Fibroblast of villous mesenchyme (primary cell): ENCODE results near the gene GET4. TPM values are rescaled to one million over a fixed set of nuclear protein-coding genes. Genes with fewer than 3 reads are reported as not detected.

Experiments used
- DNase-seq: peaks from one replicate; pipeline ENCODE4 v3.0.0-alpha.2; 2010; ENCODE audit warnings: low read depth
- H3K4me3 ChIP-seq: 2 replicates; pipeline ENCODE4 v1.5.1; 2011; ENCODE audit warnings: low read depth, mild to moderate bottlenecking, low read length
- total RNA-seq: library from RNA; depleted of rRNA; stranded (reverse); fragments of >200 nt; gene quantifications from 2 replicates; pipeline ENCODE4 v1.2.3, GENCODE V29; 2012
- TF ChIP-seq, protein P1 (sequence below): IDR thresholded peaks from 2 replicates; pipeline ENCODE4 v1.5.1; 2012; ENCODE audit warnings: low read depth, mild to moderate bottlenecking, low read length; ENCODE audit not compliant: insufficient read depth

Gene GET4
- total RNA-seq, 1 donor = 15.1 TPM

- H3K4me3 ChIP-seq = no peak overlapping the region
- DNase-seq = no peak
- TF ChIP-seq, protein P1, sequence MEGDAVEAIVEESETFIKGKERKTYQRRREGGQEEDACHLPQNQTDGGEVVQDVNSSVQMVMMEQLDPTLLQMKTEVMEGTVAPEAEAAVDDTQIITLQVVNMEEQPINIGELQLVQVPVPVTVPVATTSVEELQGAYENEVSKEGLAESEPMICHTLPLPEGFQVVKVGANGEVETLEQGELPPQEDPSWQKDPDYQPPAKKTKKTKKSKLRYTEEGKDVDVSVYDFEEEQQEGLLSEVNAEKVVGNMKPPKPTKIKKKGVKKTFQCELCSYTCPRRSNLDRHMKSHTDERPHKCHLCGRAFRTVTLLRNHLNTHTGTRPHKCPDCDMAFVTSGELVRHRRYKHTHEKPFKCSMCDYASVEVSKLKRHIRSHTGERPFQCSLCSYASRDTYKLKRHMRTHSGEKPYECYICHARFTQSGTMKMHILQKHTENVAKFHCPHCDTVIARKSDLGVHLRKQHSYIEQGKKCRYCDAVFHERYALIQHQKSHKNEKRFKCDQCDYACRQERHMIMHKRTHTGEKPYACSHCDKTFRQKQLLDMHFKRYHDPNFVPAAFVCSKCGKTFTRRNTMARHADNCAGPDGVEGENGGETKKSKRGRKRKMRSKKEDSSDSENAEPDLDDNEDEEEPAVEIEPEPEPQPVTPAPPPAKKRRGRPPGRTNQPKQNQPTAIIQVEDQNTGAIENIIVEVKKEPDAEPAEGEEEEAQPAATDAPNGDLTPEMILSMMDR = no peak
Observed at GRCh38 chr7:907158-907980, 31.0 kb downstream of the GET4 start.

GRCh38 chr7:908159-908581, 31.8 kb downstream of the GET4 start:
- TF ChIP-seq, protein P1 = no peak
- no peak for DNase-seq
- no peak overlapping the region for H3K4me3 ChIP-seq

DNA sequence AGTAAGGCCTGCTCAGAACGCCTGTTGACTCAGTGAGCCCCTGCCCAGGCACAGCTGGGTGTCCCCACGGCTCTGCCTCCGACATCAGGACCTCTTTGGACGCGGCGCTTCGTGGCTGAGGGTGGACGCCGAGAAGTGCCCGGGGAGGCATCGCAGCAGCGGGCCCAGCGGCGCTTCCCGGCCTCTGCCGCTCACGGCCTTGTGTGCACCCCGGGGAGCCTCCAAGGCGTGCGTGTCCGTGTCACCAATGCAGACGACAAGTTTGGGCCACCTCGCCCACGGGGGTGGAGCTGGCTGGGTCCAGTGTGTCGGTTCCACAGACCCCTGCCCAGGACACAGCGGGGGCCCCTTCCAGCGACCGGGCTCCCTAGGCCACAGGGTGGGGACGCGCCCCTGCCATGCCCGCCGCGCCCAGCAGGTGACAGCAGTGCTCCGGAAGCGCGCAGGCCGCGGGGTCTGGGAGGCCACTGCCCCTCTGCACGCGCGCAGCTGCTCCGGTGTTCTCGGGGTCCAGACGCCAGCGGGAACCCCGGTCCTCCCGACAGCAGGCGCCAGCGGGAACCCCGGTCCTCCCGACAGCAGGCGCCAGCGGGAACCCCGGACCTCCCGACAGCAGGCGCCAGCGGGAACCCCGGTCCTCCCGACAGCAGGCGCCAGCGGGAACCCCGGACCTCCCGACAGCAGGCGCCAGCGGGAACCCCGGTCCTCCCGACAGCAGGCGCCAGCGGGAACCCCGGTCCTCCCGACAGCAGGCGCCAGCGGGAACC, 32.4 kb downstream of the GET4 start:
- H3K4me3 ChIP-seq = peak overlapping the region; percentile 18
- TF ChIP-seq, protein P1 = peak; percentile 80
- DNase-seq = peak; percentile 39

- no peak overlapping the region for H3K4me3 ChIP-seq
- TF ChIP-seq, protein P1 = no peak
- DNase-seq = peak; percentile 30
Observed at GRCh38 chr7:909358-910329, 33.3 kb downstream of the GET4 start.

- no peak for DNase-seq
- TF ChIP-seq, protein P1 = no peak
- no peak overlapping the region for H3K4me3 ChIP-seq
Observed at GRCh38 chr7:910441-910861, 34.1 kb downstream of the GET4 start.

DNA sequence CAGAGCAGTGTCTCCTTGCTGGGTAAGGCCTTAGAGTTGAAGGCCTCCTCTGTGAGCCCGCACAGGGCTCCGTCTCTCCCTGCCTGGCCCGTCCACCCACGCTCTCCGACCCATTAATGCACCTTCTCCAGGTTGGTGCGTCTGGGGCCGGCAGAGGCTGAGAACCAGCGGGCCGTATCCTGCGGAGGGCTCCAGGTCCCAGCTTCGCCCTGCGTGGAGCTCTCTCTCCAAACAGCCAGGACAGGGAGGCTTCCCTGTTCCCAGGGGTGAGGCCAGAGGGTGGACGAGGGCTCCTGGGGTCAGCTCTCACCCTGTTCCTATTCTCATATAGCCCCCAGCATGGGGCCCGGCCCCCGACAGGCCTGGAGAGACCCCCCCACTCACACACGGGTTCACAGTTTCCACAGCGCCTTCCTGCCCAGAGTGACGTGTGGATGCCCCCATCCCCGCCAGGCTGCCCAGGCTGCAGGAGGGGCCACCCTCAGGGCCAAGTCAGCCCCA, 34.6 kb downstream of the GET4 start:
- no peak for DNase-seq
- H3K4me3 ChIP-seq = no peak overlapping the region
- TF ChIP-seq, protein P1 = no peak
